Endothelial cell of umbilical vein (primary cell): ENCODE data around the gene NANP. TPM values are rescaled to one million over a fixed set of nuclear protein-coding genes. Genes with fewer than 3 reads are reported as not detected.

Experiments
- BruUV-seq: library from RNA; stranded (reverse); fragments of 400-500 nt; replicated peaks from 2 replicates; lab custom pipeline; 2021; lab: Mats Ljungman, UMichigan
- CTCF ChIA-PET: fragments of 300-600, 350-600 bp; sonication (Branson Sonifier 250); formaldehyde crosslinking; loops from one replicate; lab custom pipeline; 2021; ENCODE audit warnings: antibody characterized with exemption, inconsistent platforms; lab: Charles Lee
- POLR2A ChIA-PET: fragments of 300-600, 350-600 bp; sonication (Branson Sonifier 250); formaldehyde crosslinking; loops from one replicate; lab custom pipeline; 2021; ENCODE audit warnings: antibody characterized with exemption, inconsistent platforms; lab: Charles Lee
- DNase-seq: peaks from one replicate; pipeline ENCODE4 v3.0.0-alpha.2; 2011; ENCODE audit warnings: low read depth, low spot score
- FAIRE-seq: peaks from 2 replicates; lab custom pipeline; 2011; peaks lifted over from hg19 to GRCh38; lab: Jason Lieb, UNC
- H2AFZ ChIP-seq: 2 replicates; pipeline ENCODE4 v1.6.0; 2012; ENCODE audit warnings: low read depth, low read length, control low read depth, inconsistent platforms
- H3K27ac ChIP-seq: 2 replicates; pipeline ENCODE4 v1.5.1; 2011; ENCODE audit warnings: low read depth, mild to moderate bottlenecking, control low read depth, low read length, moderate library complexity; ENCODE audit not compliant: insufficient read depth
- H3K27me3 ChIP-seq, 2 experiments: 2 replicates each; pipeline versions ENCODE4 v1.6.0 to v1.6.1; 2011; ENCODE audit warnings: low read length in 2 of 2, mixed read lengths in 1 of 2; ENCODE audit not compliant: control insufficient read depth in 2 of 2, insufficient read depth in 2 of 2
- H3K36me3 ChIP-seq, 2 experiments: 2 replicates in 1 of 2; 3 replicates in 1 of 2; pipeline ENCODE4 v1.5.1; 2011; ENCODE audit warnings: low read length in 2 of 2, mild to moderate bottlenecking in 1 of 2, moderate library complexity in 1 of 2; ENCODE audit not compliant: control insufficient read depth in 2 of 2, insufficient read depth in 2 of 2; ENCODE audit errors: extremely low read depth in 1 of 2
- H3K4me1 ChIP-seq: 3 replicates; pipeline ENCODE4 v1.5.1; 2011; ENCODE audit warnings: mild to moderate bottlenecking, low read length; ENCODE audit not compliant: control insufficient read depth, insufficient read depth; ENCODE audit errors: extremely low read depth
- H3K4me2 ChIP-seq: 2 replicates; pipeline ENCODE4 v1.6.1; 2011; ENCODE audit warnings: low read length, control low read depth, mixed read lengths; ENCODE audit not compliant: insufficient read depth
- H3K4me3 ChIP-seq, 3 experiments: fragments of 200-600 bp in 1 of 3; sonication (generic), shearing (Covaris generic) in 1 of 3; replicated peaks in 1 of 3; 2 replicates each; pipeline ENCODE4 v1.5.1; 2011 to 2016; ENCODE audit warnings: control low read depth in 3 of 3, low read length in 3 of 3, mild to moderate bottlenecking in 2 of 3, inconsistent platforms in 1 of 3, low read depth in 1 of 3, moderate library complexity in 1 of 3; ENCODE audit not compliant: insufficient read depth in 1 of 3
- H3K79me2 ChIP-seq: 2 replicates; pipeline ENCODE4 v1.6.0; 2012; ENCODE audit warnings: low read length, inconsistent platforms; ENCODE audit not compliant: control insufficient read depth, insufficient read depth
- H3K9ac ChIP-seq: replicated peaks from 2 replicates; pipeline ENCODE3; 2011; ENCODE audit warnings: low read length, control low read depth; ENCODE audit not compliant: insufficient read depth; ENCODE audit errors: extremely low read depth
- H3K9me1 ChIP-seq: replicated peaks from 3 replicates; pipeline ENCODE4 v1.6.0; 2011; ENCODE audit warnings: mild to moderate bottlenecking, low read length; ENCODE audit not compliant: control insufficient read depth, insufficient read depth; ENCODE audit errors: extremely low read depth
- H3K9me3 ChIP-seq: replicated peaks from 2 replicates; pipeline ENCODE4 v1.5.1; 2012; ENCODE audit warnings: low read length, inconsistent platforms; ENCODE audit not compliant: control insufficient read depth, insufficient read depth
- H4K20me1 ChIP-seq: replicated peaks from 2 replicates; pipeline ENCODE3; 2011; ENCODE audit warnings: mild to moderate bottlenecking, low read length; ENCODE audit not compliant: control insufficient read depth, insufficient read depth; ENCODE audit errors: extremely low read depth
- CTCF ChIP-seq, 2 donors: IDR thresholded peaks; 1 replicate in 1 of 2; 2 replicates in 1 of 2; pipeline ENCODE4 v1.5.1; 2011; ENCODE audit warnings: low read length in 2 of 2, mild to moderate bottlenecking in 2 of 2, moderate library complexity in 2 of 2, control low read depth in 1 of 2, inconsistent platforms in 1 of 2, low read depth in 1 of 2; ENCODE audit not compliant: insufficient read depth in 1 of 2; ENCODE audit errors: extremely low read depth in 1 of 2
- EZH2 ChIP-seq: IDR thresholded peaks from 2 replicates; pipeline ENCODE4 v1.6.1; 2012; ENCODE audit warnings: borderline replicate concordance, low read depth, mild to moderate bottlenecking, moderate library complexity, low read length, inconsistent platforms; ENCODE audit not compliant: severe bottlenecking
- FOS ChIP-seq: IDR thresholded peaks from 2 replicates; pipeline ENCODE4 v1.6.1; 2011; ENCODE audit warnings: mild to moderate bottlenecking, low read length, moderate library complexity, borderline replicate concordance; ENCODE audit not compliant: insufficient read depth
- GATA2 ChIP-seq: IDR thresholded peaks from 2 replicates; pipeline ENCODE4 v1.7.0; 2011; ENCODE audit warnings: low read depth, mild to moderate bottlenecking, moderate library complexity, mixed read lengths, low read length; ENCODE audit not compliant: insufficient read length, insufficient read depth
- JUN ChIP-seq: IDR thresholded peaks from 2 replicates; pipeline ENCODE4 v1.6.1; 2011; ENCODE audit warnings: borderline replicate concordance, low read depth; ENCODE audit not compliant: insufficient read length, insufficient read depth
- MAX ChIP-seq: IDR thresholded peaks from 2 replicates; pipeline ENCODE4 v1.6.1; 2011; ENCODE audit not compliant: insufficient read depth, insufficient read length
- MYC ChIP-seq: IDR thresholded peaks from one replicate; pipeline ENCODE4 v1.6.1; 2011; ENCODE audit warnings: mild to moderate bottlenecking, low read depth, low read length
- POLR2A ChIP-seq: IDR thresholded peaks from 2 replicates; pipeline ENCODE4 v1.6.1; 2012; ENCODE audit warnings: low read depth, mild to moderate bottlenecking, control low read depth, low read length
- POLR2AphosphoS5 ChIP-seq: IDR thresholded peaks from 2 replicates; pipeline ENCODE4 v1.6.1; 2012; ENCODE audit warnings: low read depth, mild to moderate bottlenecking, control low read depth, low read length, moderate library complexity; ENCODE audit not compliant: insufficient read depth
- dilution Hi-C: fragments of 300-500 bp; cut with MboI; formaldehyde crosslinking; loops from one replicate; pipeline ENCODE4 v1.15.0; 2019; ENCODE audit warnings: low sequenced_read_pairs; ENCODE audit not compliant: extremely low pct_ligation_motif_present
- intact Hi-C: fragments of 100-400 bp; cut with micrococcal nuclease; formaldehyde crosslinking; loops from one replicate; pipeline ENCODE4 v1.10.0; 2022
- polyA plus RNA-seq, 4 experiments: library from polyadenylated mRNA; depleted of rRNA in 3 of 4; stranded (reverse) in 3 of 4; unstranded in 1 of 4; fragments of >200 nt; gene quantifications; 2 replicates each; pipeline versions ENCODE4 v1.2.1 to v1.2.3, GENCODE V29; 2011 to 2012; ENCODE audit warnings: missing spikeins in 1 of 4
- total RNA-seq: library from RNA; stranded (reverse); gene quantifications from 2 replicates; pipeline ENCODE4 v1.2.3, GENCODE V29; 2021

Gene NANP
- total and polyA plus RNA-seq, 2 donors (not counting 3 experiments of a cell fraction or from before 2014, with no cell fraction given): 4.2 to 7.5 TPM

DNA sequence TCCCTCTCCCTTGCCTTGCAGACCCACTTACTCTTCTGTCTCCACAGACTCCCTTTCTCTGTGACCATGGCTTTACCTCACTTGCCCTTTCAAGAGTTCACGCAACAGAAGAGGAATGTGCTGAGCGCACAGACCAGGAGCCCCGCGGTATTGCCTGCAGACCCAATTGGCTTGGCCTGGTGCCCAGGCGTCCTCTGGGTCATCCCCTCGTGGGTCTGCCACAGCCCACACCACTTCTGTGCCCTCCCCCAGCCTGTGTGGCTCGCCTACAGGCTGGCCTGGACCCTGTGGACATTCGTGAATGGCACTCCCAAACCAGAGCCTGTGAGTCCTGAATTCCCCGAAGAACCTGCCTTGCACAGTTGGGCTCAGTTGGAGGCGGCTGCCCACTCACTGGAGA is 23.2 kb downstream of the NANP start:
- TF ChIP-seq MAX (no peak), MYC (no peak), JUN (no peak), POLR2A (no peak), FOS (no peak), GATA2 (no peak), CTCF (IDR thresholded peaks at IDR 0.05; ENCODE audit: extremely low read depth in 1 of 2, insufficient read depth in 1 of 2, low read depth in 1 of 2, low read length in 2 of 2) (no peak), EZH2 (no peak), POLR2AphosphoS5 (no peak)
- CTCF ChIA-PET: no interaction called here
- Histone ChIP-seq H3K27me3 (no peaks in the 10 kb centered on the region), H3K9ac (no peak overlapping the region), H3K36me3 (no peaks in the 10 kb centered on the region), H3K4me2 (no peak overlapping the region), H3K9me3 (no peaks in the 10 kb centered on the region), H3K4me3 (no peak overlapping the region), H3K79me2 (no peaks in the 10 kb centered on the region), H3K9me1 (no peaks in the 10 kb centered on the region), H3K4me1 (no peaks in the 10 kb centered on the region), H4K20me1 (no peaks in the 10 kb centered on the region), H2AFZ (no peak overlapping the region), H3K27ac (no peak overlapping the region)
- DNase-seq (no peak), FAIRE-seq (no peak)
- POLR2A ChIA-PET: no interaction called here
- dilution Hi-C loops (no loop called here), intact Hi-C loops (no loop called here)
- no TSS peak for BruUV-seq
